ENCODE measurements around the gene RARS1.

GRCh38 chr5:168552146-168552545 lies 65.9 kb downstream of the RARS1 start:
- TF ChIP-seq EZH2 (IDR thresholded peaks at IDR 0.05; ENCODE audit: insufficient read depth, low read length): no peak
- no peak for TF ChIP-seq CTCF (IDR thresholded peaks at IDR 0.05; ENCODE audit: insufficient read depth, low read depth, low read length)
